DOHH2 (cell line): ENCODE data around the gene MUC5B.

ENCODE experiments used
- H3F3A ChIP-seq: fragments of 200-600 bp; sonication (generic), shearing (Covaris generic); 2 replicates; pipeline ENCODE4 v1.6.0; 2016; ENCODE audit warnings: antibody characterized with exemption, mild to moderate bottlenecking; ENCODE audit not compliant: control insufficient read depth, insufficient read depth
- H3K27ac ChIP-seq: fragments of 200-600 bp; sonication (generic); 2 replicates; pipeline ENCODE4 v1.5.1; 2014; ENCODE audit warnings: low read depth, mild to moderate bottlenecking, low read length, moderate library complexity
- H3K27me3 ChIP-seq: fragments of 200-600 bp; sonication (generic); 2 replicates; pipeline ENCODE4 v1.6.1; 2014; ENCODE audit warnings: mild to moderate bottlenecking, low read length, mixed read lengths; ENCODE audit not compliant: control insufficient read depth
- H3K36me3 ChIP-seq: fragments of 200-600 bp; sonication (generic); 2 replicates; pipeline ENCODE4 v1.6.1; 2014; ENCODE audit warnings: mild to moderate bottlenecking, low read length, moderate library complexity, mixed read lengths; ENCODE audit not compliant: control insufficient read depth
- H3K4me1 ChIP-seq: fragments of 200-600 bp; sonication (generic); 2 replicates; pipeline ENCODE4 v1.6.1; 2014; ENCODE audit warnings: mild to moderate bottlenecking, low read length, mixed read lengths; ENCODE audit not compliant: control insufficient read depth
- H3K4me2 ChIP-seq: fragments of 200-600 bp; sonication (generic); 2 replicates; pipeline ENCODE4 v1.6.0; 2014; ENCODE audit warnings: mild to moderate bottlenecking, low read length, moderate library complexity
- H3K4me3 ChIP-seq: fragments of 200-600 bp; sonication (generic); 2 replicates; pipeline ENCODE4 v1.5.1; 2014; ENCODE audit warnings: mild to moderate bottlenecking, low read length, mixed read lengths
- H3K79me2 ChIP-seq: fragments of 200-600 bp; sonication (generic); 2 replicates; pipeline ENCODE4 v1.6.1; 2014; ENCODE audit warnings: mild to moderate bottlenecking, low read length, mixed read lengths; ENCODE audit not compliant: control insufficient read depth
- H3K9me2 ChIP-seq: fragments of 200-600 bp; sonication (generic); replicated peaks from 2 replicates; pipeline ENCODE4 v1.6.1; 2014; ENCODE audit warnings: mild to moderate bottlenecking, low read length, mixed read lengths; ENCODE audit not compliant: control insufficient read depth
- H3K9me3 ChIP-seq: fragments of 200-600 bp; sonication (generic); 2 replicates; pipeline ENCODE4 v1.6.1; 2014; ENCODE audit warnings: antibody characterized with exemption, low read length, mixed read lengths; ENCODE audit not compliant: control insufficient read depth, insufficient read depth
- H4K20me1 ChIP-seq: fragments of 200-600 bp; sonication (generic); 2 replicates; pipeline ENCODE4 v1.6.0; 2014; ENCODE audit warnings: low read depth, mild to moderate bottlenecking, antibody characterized with exemption, low read length, moderate library complexity; ENCODE audit not compliant: control insufficient read depth, insufficient read depth
- CTCF ChIP-seq: fragments of 200-600 bp; sonication (generic); IDR thresholded peaks from one replicate; pipeline ENCODE4 v1.5.1; 2014; ENCODE audit warnings: antibody characterized with exemption, mild to moderate bottlenecking, low read depth, low read length; ENCODE audit not compliant: poor library complexity, severe bottlenecking
- EZH2phosphoT487 ChIP-seq: fragments of 200-600 bp; sonication (generic); IDR thresholded peaks from 2 replicates; pipeline ENCODE4 v1.6.1; 2017; ENCODE audit warnings: borderline replicate concordance, mild to moderate bottlenecking, antibody characterized with exemption, low read length, moderate library complexity, mixed read lengths

The MUC5B gene

DNA sequence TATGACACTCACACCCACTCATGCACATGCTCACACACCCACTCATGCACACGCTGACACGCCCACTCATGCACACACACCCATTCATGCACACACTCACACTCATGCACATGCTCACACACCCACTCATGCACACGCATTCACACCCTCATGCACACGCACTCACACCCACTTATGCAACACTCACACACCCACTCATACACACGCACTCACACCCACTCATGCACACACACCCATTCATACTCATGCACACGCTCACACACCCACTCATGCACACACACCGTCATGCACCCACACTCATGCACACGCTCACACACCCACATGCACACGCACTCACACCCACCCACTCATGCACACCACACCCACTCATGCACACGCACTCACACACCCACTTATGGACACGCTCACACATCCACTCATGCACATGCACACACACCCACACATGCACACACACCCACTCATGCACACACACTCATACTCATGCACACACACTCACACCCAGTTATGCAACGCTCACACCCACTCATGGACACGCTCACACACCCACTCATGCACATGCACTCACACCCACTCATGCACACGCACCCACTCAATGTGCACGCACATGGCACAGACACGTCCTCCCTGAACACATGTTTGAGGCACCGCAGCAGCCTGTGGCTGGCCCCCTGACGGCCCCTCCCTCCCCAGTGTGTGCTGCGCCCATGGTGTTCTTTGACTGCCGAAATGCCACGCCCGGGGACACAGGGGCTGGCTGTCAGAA lies 47.2 kb upstream of the MUC5B start:
- Histone ChIP-seq H3K79me2 (no peaks in the 10 kb centered on the region), H3K27me3 (no peaks in the 10 kb centered on the region), H3K27ac (no peak overlapping the region), H4K20me1 (no peaks in the 10 kb centered on the region), H3K4me3 (no peak overlapping the region), H3K4me2 (no peak overlapping the region), H3K36me3 (no peaks in the 10 kb centered on the region), H3K9me3 (peaks cover 38% of the 10 kb centered on the region; the same call in 1 of the 2 replicates), H3K4me1 (no peaks in the 10 kb centered on the region), H3F3A (no peaks in the 10 kb centered on the region), H3K9me2 (no peaks in the 10 kb centered on the region)
- TF ChIP-seq EZH2phosphoT487 (no peak), CTCF (no peak)

DNA sequence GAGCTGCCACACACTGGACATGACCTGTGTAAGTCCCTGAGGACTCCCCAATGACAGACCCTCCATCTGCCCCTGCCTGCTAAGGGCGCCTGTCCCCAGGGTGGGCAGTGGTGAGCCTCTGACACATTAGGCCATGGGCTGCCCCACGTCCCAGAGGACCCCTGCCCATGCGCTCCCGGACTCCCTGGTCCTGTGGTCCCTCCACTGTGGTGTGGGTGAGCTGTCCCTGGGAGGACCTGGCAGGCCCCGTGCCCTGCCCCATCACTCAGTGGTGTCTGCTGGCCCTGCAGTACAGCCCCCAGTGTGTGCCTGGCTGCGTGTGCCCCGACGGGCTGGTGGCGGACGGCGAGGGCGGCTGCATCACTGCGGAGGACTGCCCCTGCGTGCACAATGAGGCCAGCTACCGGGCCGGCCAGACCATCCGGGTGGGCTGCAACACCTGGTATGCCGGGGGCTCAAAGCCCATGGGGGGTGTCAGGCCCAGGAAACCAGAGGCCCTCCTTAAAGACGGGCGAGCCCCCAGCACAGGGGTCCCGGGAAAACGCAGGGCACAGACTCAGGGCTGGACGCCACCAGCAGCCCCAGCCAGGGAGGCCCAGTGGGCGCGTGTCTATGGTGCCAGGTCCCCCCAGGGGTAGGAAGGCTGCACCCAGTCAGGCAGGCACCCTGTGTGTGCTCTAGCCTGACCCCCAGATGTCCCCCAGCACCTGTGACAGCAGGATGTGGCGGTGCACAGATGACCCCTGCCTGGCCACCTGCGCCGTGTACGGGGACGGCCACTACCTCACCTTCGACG lies 46.4 kb upstream of the MUC5B start:
- TF ChIP-seq EZH2phosphoT487 (no peak), CTCF (no peak)
- no peaks in the 10 kb centered on the region for H3K4me1 ChIP-seq
- H3F3A ChIP-seq: no peaks in the 10 kb centered on the region
- peaks cover 38% of the 10 kb centered on the region; the same call in 1 of the 2 replicates for H3K9me3 ChIP-seq
- no peak overlapping the region for H3K27ac ChIP-seq
- no peak overlapping the region for H3K4me3 ChIP-seq
- H3K36me3 ChIP-seq: no peaks in the 10 kb centered on the region
- H3K9me2 ChIP-seq: no peaks in the 10 kb centered on the region
- H3K79me2 ChIP-seq: no peaks in the 10 kb centered on the region
- no peaks in the 10 kb centered on the region for H3K27me3 ChIP-seq
- no peak overlapping the region for H3K4me2 ChIP-seq
- no peaks in the 10 kb centered on the region for H4K20me1 ChIP-seq

DNA sequence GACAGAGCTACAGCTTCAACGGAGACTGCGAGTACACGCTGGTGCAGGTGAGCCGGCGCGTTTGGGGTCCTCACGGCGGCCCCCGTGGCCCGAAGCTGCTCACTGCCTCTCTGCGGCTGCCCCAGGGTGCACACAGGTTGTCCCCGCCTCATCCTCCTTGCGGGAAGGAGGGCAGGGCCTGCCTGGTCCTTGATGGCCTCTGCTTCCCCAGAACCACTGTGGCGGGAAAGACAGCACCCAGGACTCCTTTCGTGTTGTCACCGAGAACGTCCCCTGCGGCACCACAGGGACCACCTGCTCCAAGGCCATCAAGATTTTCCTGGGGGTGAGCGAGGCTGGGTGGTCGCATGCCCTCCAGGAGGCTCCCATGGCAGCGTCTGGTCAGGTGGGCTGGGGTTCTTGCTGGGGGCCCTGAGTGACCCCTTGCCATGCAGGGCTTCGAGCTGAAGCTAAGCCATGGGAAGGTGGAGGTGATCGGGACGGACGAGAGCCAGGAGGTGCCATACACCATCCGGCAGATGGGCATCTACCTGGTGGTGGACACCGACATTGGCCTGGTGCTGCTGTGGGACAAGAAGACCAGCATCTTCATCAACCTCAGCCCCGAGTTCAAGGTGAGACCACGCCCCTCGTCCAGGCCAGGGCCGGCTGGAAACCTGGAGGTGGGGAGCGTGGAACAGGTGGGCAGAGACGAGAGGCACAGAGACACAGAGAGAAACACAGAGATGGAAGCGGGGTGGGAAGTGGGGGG lies 45.7 kb upstream of the MUC5B start:
- Histone ChIP-seq H3F3A (no peaks in the 10 kb centered on the region), H3K4me2 (no peak overlapping the region), H4K20me1 (no peaks in the 10 kb centered on the region), H3K27me3 (no peaks in the 10 kb centered on the region), H3K9me2 (no peaks in the 10 kb centered on the region), H3K4me3 (no peak overlapping the region), H3K9me3 (peaks cover 38% of the 10 kb centered on the region; the same call in 1 of the 2 replicates), H3K36me3 (no peaks in the 10 kb centered on the region), H3K79me2 (no peaks in the 10 kb centered on the region), H3K4me1 (no peaks in the 10 kb centered on the region), H3K27ac (no peak overlapping the region)
- TF ChIP-seq EZH2phosphoT487 (no peak), CTCF (no peak)
